Vagina (tissue), 2 donors: ENCODE measurements around the gene NTRK1.

Experiments used
- CTCF ChIP-seq, 3 experiments: fragments of 450-650 bp in 2 of 3; fragments of 200-600 bp in 1 of 3; sonication (generic) in 1 of 3; IDR thresholded peaks; one replicate each; pipeline ENCODE4 v1.5.1; 2017 to 2019; ENCODE audit warnings: antibody characterized with exemption in 3 of 3, mild to moderate bottlenecking in 2 of 3, moderate library complexity in 2 of 3
- POLR2A ChIP-seq, 2 donors: fragments of 450-650 bp; IDR thresholded peaks; one replicate each; pipeline ENCODE4 v1.6.1; 2017; ENCODE audit warnings: antibody characterized with exemption in 2 of 2, mild to moderate bottlenecking in 2 of 2, moderate library complexity in 2 of 2

GRCh38 chr1:156923670-156924477 lies 63.2 kb downstream of the NTRK1 start:
- no peak for TF ChIP-seq CTCF (IDR thresholded peaks at IDR 0.05)
- no peak for TF ChIP-seq POLR2A (IDR thresholded peaks at IDR 0.05)
